Prostate gland (tissue), 2 donors: ENCODE results near the gene AZIN2.

Experiments used
- POLR2AphosphoS5 ChIP-seq: sonication (generic); formaldehyde crosslinking; IDR thresholded peaks from one replicate; pipeline ENCODE4 v1.6.1; 2017; ENCODE audit warnings: antibody characterized with exemption
- TF ChIP-seq, protein P1 (sequence below), 4 experiments: fragments of 200-600 bp in 2 of 4; fragments of 450-650 bp in 2 of 4; sonication (generic) in 2 of 4; IDR thresholded peaks; 1 replicate in 3 of 4; 2 replicates in 1 of 4; pipeline ENCODE4 v1.5.1; 2016 to 2019; ENCODE audit warnings: antibody characterized with exemption in 4 of 4, mild to moderate bottlenecking in 2 of 4, moderate library complexity in 2 of 4

DNA sequence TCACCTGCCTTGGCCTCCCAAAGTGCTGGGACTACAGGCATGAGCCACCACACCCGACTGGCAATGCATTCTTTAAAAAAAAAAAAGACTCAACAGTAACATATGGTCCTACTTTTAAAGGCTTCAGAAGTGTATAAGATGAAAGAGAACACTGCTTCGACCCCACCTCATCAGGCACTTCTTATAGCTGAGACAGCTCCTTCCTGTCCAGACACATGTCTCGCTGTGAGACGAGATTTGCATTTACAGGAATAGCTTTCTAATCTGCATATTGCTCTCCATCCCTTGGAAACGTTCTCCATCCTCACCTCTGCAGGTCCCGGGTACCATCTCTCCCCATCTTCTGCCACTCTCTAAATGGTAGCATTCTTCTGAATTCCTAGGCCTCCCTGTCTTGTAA, 6.7 kb downstream of the AZIN2 start:
- no peak for TF ChIP-seq POLR2AphosphoS5
- TF ChIP-seq, protein P1, sequence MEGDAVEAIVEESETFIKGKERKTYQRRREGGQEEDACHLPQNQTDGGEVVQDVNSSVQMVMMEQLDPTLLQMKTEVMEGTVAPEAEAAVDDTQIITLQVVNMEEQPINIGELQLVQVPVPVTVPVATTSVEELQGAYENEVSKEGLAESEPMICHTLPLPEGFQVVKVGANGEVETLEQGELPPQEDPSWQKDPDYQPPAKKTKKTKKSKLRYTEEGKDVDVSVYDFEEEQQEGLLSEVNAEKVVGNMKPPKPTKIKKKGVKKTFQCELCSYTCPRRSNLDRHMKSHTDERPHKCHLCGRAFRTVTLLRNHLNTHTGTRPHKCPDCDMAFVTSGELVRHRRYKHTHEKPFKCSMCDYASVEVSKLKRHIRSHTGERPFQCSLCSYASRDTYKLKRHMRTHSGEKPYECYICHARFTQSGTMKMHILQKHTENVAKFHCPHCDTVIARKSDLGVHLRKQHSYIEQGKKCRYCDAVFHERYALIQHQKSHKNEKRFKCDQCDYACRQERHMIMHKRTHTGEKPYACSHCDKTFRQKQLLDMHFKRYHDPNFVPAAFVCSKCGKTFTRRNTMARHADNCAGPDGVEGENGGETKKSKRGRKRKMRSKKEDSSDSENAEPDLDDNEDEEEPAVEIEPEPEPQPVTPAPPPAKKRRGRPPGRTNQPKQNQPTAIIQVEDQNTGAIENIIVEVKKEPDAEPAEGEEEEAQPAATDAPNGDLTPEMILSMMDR (IDR thresholded peaks at IDR 0.05): no peak
